Measurements from ENCODE around the gene THAP5. TPM values are rescaled to one million over a fixed set of nuclear protein-coding genes. Genes with fewer than 3 reads are reported as not detected.

THAP5 gene
- total RNA-seq, 1 experiment from 2014 or later: 12.6 TPM

GRCh38 chr7:108517951-108518350 lies 51.6 kb downstream of the THAP5 start:
- Histone ChIP-seq H3K36me3 (peaks cover 3% of the 10 kb centered on the region), H3K27me3 (no peaks in the 10 kb centered on the region)

GRCh38 chr7:108515630-108516029 lies 53.9 kb downstream of the THAP5 start:
- Histone ChIP-seq H3K9me3 (no peaks in the 10 kb centered on the region), H3K27me3 (no peaks in the 10 kb centered on the region), H3K4me3 (no peak overlapping the region), H3K36me3 (peaks cover 5% of the 10 kb centered on the region)
- DNase-seq: no peak

More at GRCh38 chr7:108517951-108518350, 51.6 kb downstream of the THAP5 start:
- Histone ChIP-seq H3K9me3 (no peaks in the 10 kb centered on the region), H3K4me3 (no peak overlapping the region)
- no peak for DNase-seq

- no peak for DNase-seq
- no peak overlapping the region for H3K4me3 ChIP-seq
Measured at GRCh38 chr7:108515013-108515412, 54.5 kb downstream of the THAP5 start.

More at GRCh38 chr7:108515013-108515412, 54.5 kb downstream of the THAP5 start:
- H3K36me3 ChIP-seq: peaks cover 5% of the 10 kb centered on the region
- no peaks in the 10 kb centered on the region for H3K27me3 ChIP-seq
- no peaks in the 10 kb centered on the region for H3K9me3 ChIP-seq

Other genes starting within 250 kb of the THAP5 start
- 0.79 and 1.5 TPM in 2 replicates for gene NRCAM, start 113.3 kb downstream of the THAP5 start, total RNA-seq (2014; rRNA removed; shearing (Covaris generic); ENCODE audit: low replicate concordance)
- gene PNPLA8, start 43.6 kb downstream of the THAP5 start, total RNA-seq (2014; rRNA removed; shearing (Covaris generic); ENCODE audit: low replicate concordance): 9.9 and 31.0 TPM in 2 replicates
- 13.9 and 37.2 TPM in 2 replicates for gene DNAJB9, start 168 bp upstream of the THAP5 start, total RNA-seq (2014; rRNA removed; shearing (Covaris generic); ENCODE audit: low replicate concordance)